SK-N-SH (cell line): ENCODE data around the gene NEK6. TPM values are rescaled to one million over a fixed set of nuclear protein-coding genes. Genes with fewer than 3 reads are reported as not detected.

Experiments used
- CTCF ChIA-PET: fragments of 300-600, 350-600 bp; formaldehyde crosslinking; extraction: SDS; loops from one replicate; lab custom pipeline; 2021; lab: Yijun Ruan, JAX
- POLR2A ChIA-PET: fragments of 350-600 bp; sonication (Branson Sonifier 250); formaldehyde crosslinking; extraction: SDS; loops from one replicate; lab custom pipeline; 2020; ENCODE audit warnings: antibody characterized with exemption, inconsistent platforms; lab: Yijun Ruan, JAX
- DNase-seq: peaks from one replicate; pipeline ENCODE4 v3.0.0; 2012
- H2AFZ ChIP-seq: fragments of 200-600 bp; sonication (generic); 2 replicates; pipeline ENCODE4 v1.8.1; 2016; ENCODE audit warnings: antibody characterized with exemption, mild to moderate bottlenecking, low read depth
- H3F3A ChIP-seq: fragments of 200-600 bp; sonication (generic); replicated peaks from 2 replicates; pipeline ENCODE3; 2016; ENCODE audit warnings: antibody characterized with exemption, mild to moderate bottlenecking; ENCODE audit not compliant: insufficient read depth
- H3K27ac ChIP-seq, 2 experiments: fragments of 200-500 bp in 1 of 2; fragments of 200-600 bp in 1 of 2; sonication (Bioruptor generic) in 1 of 2; sonication (generic), shearing (Covaris generic) in 1 of 2; 2 replicates each; pipeline versions ENCODE4 v1.5.1 to v1.6.1; 2014 to 2016; ENCODE audit warnings: low read depth in 2 of 2, inconsistent platforms in 1 of 2, low read length in 1 of 2, mild to moderate bottlenecking in 1 of 2, mixed read lengths in 1 of 2
- H3K27me3 ChIP-seq: fragments of 200-600 bp; sonication (generic), shearing (Covaris generic); 2 replicates; pipeline ENCODE4 v1.6.1; 2016; ENCODE audit warnings: mixed run types; ENCODE audit not compliant: insufficient read depth
- H3K36me3 ChIP-seq, 2 experiments: fragments of 200-500 bp in 1 of 2; fragments of 200-600 bp in 1 of 2; sonication (Bioruptor generic) in 1 of 2; sonication (generic) in 1 of 2; replicated peaks in 1 of 2; 2 replicates each; pipeline versions ENCODE3 to v1.5.1; 2014 to 2016; ENCODE audit warnings: low read length in 1 of 2, mild to moderate bottlenecking in 1 of 2; ENCODE audit not compliant: insufficient read depth in 2 of 2, control insufficient read depth in 1 of 2
- H3K4me1 ChIP-seq, 2 experiments: fragments of 200-500 bp in 1 of 2; fragments of 200-600 bp in 1 of 2; sonication (Bioruptor generic) in 1 of 2; sonication (generic), shearing (Covaris generic) in 1 of 2; 2 replicates each; pipeline versions ENCODE4 v1.5.1 to v1.6.1; 2014 to 2016; ENCODE audit warnings: low read depth in 1 of 2, low read length in 1 of 2, mixed run types in 1 of 2; ENCODE audit not compliant: insufficient read depth in 2 of 2, control insufficient read depth in 1 of 2
- H3K4me2 ChIP-seq: fragments of 200-600 bp; sonication (generic), shearing (Covaris generic); 2 replicates; pipeline ENCODE4 v1.6.1; 2017; ENCODE audit warnings: mixed run types
- H3K4me3 ChIP-seq, 2 experiments: fragments of 200-500 bp in 1 of 2; fragments of 200-600 bp in 1 of 2; sonication (Bioruptor generic) in 1 of 2; sonication (generic), shearing (Covaris generic) in 1 of 2; 2 replicates each; pipeline versions ENCODE4 v1.5.1 to v1.8.1; 2014 to 2016; ENCODE audit warnings: low read depth in 2 of 2, inconsistent platforms in 1 of 2, low read length in 1 of 2, mild to moderate bottlenecking in 1 of 2, mixed read lengths in 1 of 2, moderate library complexity in 1 of 2
- H3K79me2 ChIP-seq: fragments of 200-600 bp; sonication (generic); 2 replicates; pipeline ENCODE4 v1.8.1; 2017; ENCODE audit warnings: mild to moderate bottlenecking; ENCODE audit not compliant: insufficient read depth
- H3K9ac ChIP-seq: fragments of 200-600 bp; sonication (generic); 2 replicates; pipeline ENCODE4 v1.6.1; 2017; ENCODE audit warnings: mixed run types
- H3K9me2 ChIP-seq: fragments of 200-600 bp; sonication (generic); 2 replicates; pipeline ENCODE4 v1.6.1; 2017; ENCODE audit warnings: mixed run types
- H3K9me3 ChIP-seq: fragments of 200-600 bp; sonication (generic); 2 replicates; pipeline ENCODE4 v1.6.1; 2017; ENCODE audit warnings: mixed run types, mild to moderate bottlenecking, moderate library complexity
- H4K20me1 ChIP-seq: fragments of 200-600 bp; sonication (generic); 2 replicates; pipeline ENCODE4 v1.6.1; 2017; ENCODE audit warnings: mild to moderate bottlenecking, mixed run types; ENCODE audit not compliant: insufficient read depth
- ELF1 ChIP-seq: IDR thresholded peaks from 2 replicates; pipeline ENCODE4 v1.4.0; 2012
- FOSL2 ChIP-seq: IDR thresholded peaks from 2 replicates; pipeline ENCODE4 v1.4.0; 2012; ENCODE audit warnings: low read depth, mild to moderate bottlenecking, moderate library complexity, borderline replicate concordance
- FOXJ3 ChIP-seq: sonication (generic); formaldehyde crosslinking; IDR thresholded peaks from 2 replicates; pipeline ENCODE4 v1.5.1; 2020; ENCODE audit warnings: mild to moderate bottlenecking, missing genetic modification reagents
- FOXM1 ChIP-seq: IDR thresholded peaks from 2 replicates; pipeline ENCODE4 v1.4.0; 2012; ENCODE audit warnings: low read depth, mild to moderate bottlenecking
- GATA2 ChIP-seq: sonication (generic); formaldehyde crosslinking; IDR thresholded peaks from 2 replicates; pipeline ENCODE4 v1.5.0; 2020; ENCODE audit warnings: mild to moderate bottlenecking, missing genetic modification reagents
- JUND ChIP-seq: IDR thresholded peaks from 2 replicates; pipeline ENCODE4 v1.4.0; 2012
- MEF2A ChIP-seq: IDR thresholded peaks from 2 replicates; pipeline ENCODE4 v1.4.0; 2012; ENCODE audit warnings: low read depth, borderline replicate concordance
- MXI1 ChIP-seq: IDR thresholded peaks from 2 replicates; pipeline ENCODE4 v1.6.1; 2012; ENCODE audit warnings: mild to moderate bottlenecking, low read depth, low read length, improper control_type of control experiment
- NFIC ChIP-seq: IDR thresholded peaks from 2 replicates; pipeline ENCODE4 v1.4.0; 2012; ENCODE audit warnings: borderline replicate concordance
- PBX3 ChIP-seq: IDR thresholded peaks from 2 replicates; pipeline ENCODE4; 2012
- RFX5 ChIP-seq: IDR thresholded peaks from 2 replicates; pipeline ENCODE4 v1.6.1; 2012; ENCODE audit warnings: mild to moderate bottlenecking, improper control_type of control experiment, low read length
- RXRA ChIP-seq: IDR thresholded peaks from 2 replicates; pipeline ENCODE4 v1.4.0; 2012; ENCODE audit warnings: low read depth, mild to moderate bottlenecking, borderline replicate concordance
- SIN3A ChIP-seq: IDR thresholded peaks from 2 replicates; pipeline ENCODE4 v1.6.1; 2012; ENCODE audit warnings: low read depth, mild to moderate bottlenecking, low read length, moderate library complexity, borderline replicate concordance
- SMC3 ChIP-seq: IDR thresholded peaks from 2 replicates; pipeline ENCODE4 v1.6.1; 2012; ENCODE audit warnings: low read depth, low read length, improper control_type of control experiment
- TAF1 ChIP-seq: IDR thresholded peaks from 2 replicates; pipeline ENCODE4 v1.6.1; 2012; ENCODE audit warnings: low read depth, mild to moderate bottlenecking, low read length, moderate library complexity, borderline replicate concordance
- TEAD4 ChIP-seq: IDR thresholded peaks from 2 replicates; pipeline ENCODE4 v1.4.0; 2012; ENCODE audit warnings: mild to moderate bottlenecking, borderline replicate concordance; ENCODE audit not compliant: insufficient read depth
- WGBS: methylation state at CpG from one replicate; pipeline ENCODE4 v1.1.6; 2017; ENCODE audit warnings: low lambda C conversion rate; 5-methylcytosine and 5-hydroxymethylcytosine counted together
- polyA plus RNA-seq, 3 experiments: library from polyadenylated mRNA; depleted of rRNA; stranded (reverse); fragments of >200 nt; gene quantifications; 2 replicates each; pipeline ENCODE4 v1.2.3, GENCODE V29; 2012
- TF ChIP-seq, protein P1 (sequence below): fragments of 150-350 bp; IDR thresholded peaks from 2 replicates; pipeline ENCODE4 v1.6.1; 2016; ENCODE audit warnings: mild to moderate bottlenecking, low read depth, low read length
- TF ChIP-seq, protein P2 (sequence below): fragments of 200-600 bp; sonication (generic); IDR thresholded peaks from 2 replicates; pipeline ENCODE4 v1.6.1; 2017; ENCODE audit warnings: antibody characterized with exemption, mild to moderate bottlenecking, moderate library complexity

Gene NEK6
- polyA plus RNA-seq, 1 of the 3 experiments (the other 2 are of a cell fraction) = 89.8 TPM

- no peak overlapping the region for H3K27ac ChIP-seq
- no peaks in the 10 kb centered on the region for H3K36me3 ChIP-seq
- no peaks in the 10 kb centered on the region for H3K9me3 ChIP-seq
- CTCF ChIA-PET = interaction anchor here (1.0 to 2.8 kb wide), 2 partner anchors 91 to 201 kb away, joined by 3 to 8 read pairs; no protein-coding TSS in a partner anchor
- H3K9me2 ChIP-seq = no peaks in the 10 kb centered on the region
- no peak overlapping the region for H2AFZ ChIP-seq
- no peaks in the 10 kb centered on the region for H3K79me2 ChIP-seq
- no peaks in the 10 kb centered on the region for H4K20me1 ChIP-seq
- no peak overlapping the region for H3K9ac ChIP-seq
- TF ChIP-seq FOSL2 (peak; percentile 40; the same call in 1 of the 2 replicates), JUND (no peak), NFIC (no peak), PBX3 (peak; percentile 35; the same call in 1 of the 2 replicates), TAF1 (no peak)
- TF ChIP-seq, protein P1, sequence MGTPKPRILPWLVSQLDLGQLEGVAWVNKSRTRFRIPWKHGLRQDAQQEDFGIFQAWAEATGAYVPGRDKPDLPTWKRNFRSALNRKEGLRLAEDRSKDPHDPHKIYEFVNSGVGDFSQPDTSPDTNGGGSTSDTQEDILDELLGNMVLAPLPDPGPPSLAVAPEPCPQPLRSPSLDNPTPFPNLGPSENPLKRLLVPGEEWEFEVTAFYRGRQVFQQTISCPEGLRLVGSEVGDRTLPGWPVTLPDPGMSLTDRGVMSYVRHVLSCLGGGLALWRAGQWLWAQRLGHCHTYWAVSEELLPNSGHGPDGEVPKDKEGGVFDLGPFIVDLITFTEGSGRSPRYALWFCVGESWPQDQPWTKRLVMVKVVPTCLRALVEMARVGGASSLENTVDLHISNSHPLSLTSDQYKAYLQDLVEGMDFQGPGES = no peak
- TF ChIP-seq, all 33 proteins: peak for 2
- peaks cover 0 to 2% of the 10 kb centered on the region in 2 experiments; a peak in 1 of 4 replicates for H3K4me1 ChIP-seq
- no peak overlapping the region for H3K4me3 ChIP-seq
- no peaks in the 10 kb centered on the region for H3F3A ChIP-seq
- no peak overlapping the region; the same call in 1 of the 2 replicates for H3K4me2 ChIP-seq
- no peak for DNase-seq
- no peaks in the 10 kb centered on the region for H3K27me3 ChIP-seq
- POLR2A ChIA-PET = no interaction called here
- WGBS = 71% methylated on average over 8 of the region's 10 CpGs
These were observed 39.2 kb upstream of the NEK6 start for GRCh38 chr9:124218438-124218982.

GRCh38 chr9:124218987-124219461, 38.7 kb upstream of the NEK6 start:
- H3K4me3 ChIP-seq = no peak overlapping the region
- H4K20me1 ChIP-seq = no peaks in the 10 kb centered on the region
- no peaks in the 10 kb centered on the region for H3K9me3 ChIP-seq
- WGBS = 59% methylated on average over 2 of the region's 2 CpGs
- TF ChIP-seq FOXJ3 = no peak
- no peak for TF ChIP-seq RXRA
- no peak for TF ChIP-seq GATA2 (CRISPR knock-in tag)
- no peak for TF ChIP-seq JUND
- TF ChIP-seq TAF1 = no peak
- no peak for TF ChIP-seq SMC3
- no peak for TF ChIP-seq RFX5
- TF ChIP-seq MEF2A = no peak
- TF ChIP-seq MXI1 = no peak
- TF ChIP-seq FOXM1 = no peak
- TF ChIP-seq ELF1 = no peak
- TF ChIP-seq, protein P2, sequence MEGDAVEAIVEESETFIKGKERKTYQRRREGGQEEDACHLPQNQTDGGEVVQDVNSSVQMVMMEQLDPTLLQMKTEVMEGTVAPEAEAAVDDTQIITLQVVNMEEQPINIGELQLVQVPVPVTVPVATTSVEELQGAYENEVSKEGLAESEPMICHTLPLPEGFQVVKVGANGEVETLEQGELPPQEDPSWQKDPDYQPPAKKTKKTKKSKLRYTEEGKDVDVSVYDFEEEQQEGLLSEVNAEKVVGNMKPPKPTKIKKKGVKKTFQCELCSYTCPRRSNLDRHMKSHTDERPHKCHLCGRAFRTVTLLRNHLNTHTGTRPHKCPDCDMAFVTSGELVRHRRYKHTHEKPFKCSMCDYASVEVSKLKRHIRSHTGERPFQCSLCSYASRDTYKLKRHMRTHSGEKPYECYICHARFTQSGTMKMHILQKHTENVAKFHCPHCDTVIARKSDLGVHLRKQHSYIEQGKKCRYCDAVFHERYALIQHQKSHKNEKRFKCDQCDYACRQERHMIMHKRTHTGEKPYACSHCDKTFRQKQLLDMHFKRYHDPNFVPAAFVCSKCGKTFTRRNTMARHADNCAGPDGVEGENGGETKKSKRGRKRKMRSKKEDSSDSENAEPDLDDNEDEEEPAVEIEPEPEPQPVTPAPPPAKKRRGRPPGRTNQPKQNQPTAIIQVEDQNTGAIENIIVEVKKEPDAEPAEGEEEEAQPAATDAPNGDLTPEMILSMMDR = no peak
- no peak for TF ChIP-seq NFIC
- TF ChIP-seq TEAD4 = no peak
- no peak for TF ChIP-seq SIN3A
- CTCF ChIA-PET = interaction anchor here (1.0 to 2.8 kb wide), 2 partner anchors 92 to 200 kb away, joined by 3 to 8 read pairs; no protein-coding TSS in a partner anchor
- no peak overlapping the region for H3K27ac ChIP-seq
- H3K9me2 ChIP-seq = no peaks in the 10 kb centered on the region
- no peaks in the 10 kb centered on the region for H3K36me3 ChIP-seq
- H3K4me2 ChIP-seq = no peak overlapping the region; the same call in 1 of the 2 replicates
- H3K27me3 ChIP-seq = no peaks in the 10 kb centered on the region
- no peak overlapping the region for H2AFZ ChIP-seq
- no peak for DNase-seq
- no peaks in the 10 kb centered on the region for H3F3A ChIP-seq
- H3K9ac ChIP-seq = no peak overlapping the region
- H3K4me1 ChIP-seq = peaks cover 0 to 2% of the 10 kb centered on the region in 2 experiments; a peak in 1 of 4 replicates
- no peaks in the 10 kb centered on the region for H3K79me2 ChIP-seq
- POLR2A ChIA-PET = no interaction called here
